Keratinocyte (primary cell): ENCODE data around the gene LIN52. TPM values are rescaled to one million over a fixed set of nuclear protein-coding genes. Genes with fewer than 3 reads are reported as not detected.

Experiments used
- DNase-seq: peaks from one replicate; pipeline ENCODE4 v3.0.0-alpha.2; 2011; ENCODE audit warnings: low read depth, missing footprints, low spot score
- FAIRE-seq: peaks from 2 replicates; lab custom pipeline; 2011; peaks lifted over from hg19 to GRCh38; lab: Jason Lieb, UNC
- H2AFZ ChIP-seq: 2 replicates; pipeline ENCODE4 v1.6.0; 2012; ENCODE audit warnings: low read length, control low read depth, inconsistent platforms; ENCODE audit not compliant: control insufficient read depth
- H3K27ac ChIP-seq: 2 replicates; pipeline ENCODE4 v1.5.1; 2011; ENCODE audit warnings: low read length; ENCODE audit not compliant: control insufficient read depth, insufficient read depth
- H3K27me3 ChIP-seq: 3 replicates; pipeline ENCODE4 v1.6.0; 2011; ENCODE audit warnings: low read length; ENCODE audit not compliant: control insufficient read depth, insufficient read depth; ENCODE audit errors: extremely low read depth
- H3K36me3 ChIP-seq, 2 experiments: 2 replicates in 1 of 2; 3 replicates in 1 of 2; pipeline ENCODE4 v1.5.1; 2011; ENCODE audit warnings: low read length in 2 of 2, mild to moderate bottlenecking in 1 of 2; ENCODE audit not compliant: control insufficient read depth in 2 of 2, insufficient read depth in 2 of 2; ENCODE audit errors: extremely low read depth in 1 of 2
- H3K4me1 ChIP-seq: 3 replicates; pipeline ENCODE4 v1.5.1; 2011; ENCODE audit warnings: low read length; ENCODE audit not compliant: control insufficient read depth, insufficient read depth; ENCODE audit errors: extremely low read depth
- H3K4me2 ChIP-seq: 3 replicates; pipeline ENCODE4 v1.6.0; 2011; ENCODE audit warnings: low read depth, low read length; ENCODE audit not compliant: control insufficient read depth, insufficient read depth; ENCODE audit errors: extremely low read depth
- H3K4me3 ChIP-seq, 3 experiments: fragments of 200-600 bp in 1 of 3; sonication (generic) in 1 of 3; 2 replicates in 2 of 3; 3 replicates in 1 of 3; pipeline ENCODE4 v1.5.1; 2011 to 2016; ENCODE audit warnings: low read length in 3 of 3, mild to moderate bottlenecking in 3 of 3, control low read depth in 2 of 3, inconsistent platforms in 1 of 3, low read depth in 1 of 3, mixed read lengths in 1 of 3, mixed run types in 1 of 3, moderate library complexity in 1 of 3; ENCODE audit not compliant: control insufficient read depth in 2 of 3, insufficient read depth in 2 of 3; ENCODE audit errors: extremely low read depth in 1 of 3
- H3K79me2 ChIP-seq: 2 replicates; pipeline ENCODE4 v1.6.0; 2012; ENCODE audit warnings: low read length; ENCODE audit not compliant: control insufficient read depth, insufficient read depth
- H3K9ac ChIP-seq: 3 replicates; pipeline ENCODE4 v1.6.0; 2011; ENCODE audit warnings: low read length; ENCODE audit not compliant: control insufficient read depth, insufficient read depth; ENCODE audit errors: extremely low read depth
- H3K9me1 ChIP-seq: 3 replicates; pipeline ENCODE4 v1.6.0; 2011; ENCODE audit warnings: low read length; ENCODE audit not compliant: control insufficient read depth, insufficient read depth; ENCODE audit errors: extremely low read depth
- H3K9me3 ChIP-seq: 2 replicates; pipeline ENCODE4 v1.5.1; 2012; ENCODE audit warnings: low read depth, low read length; ENCODE audit not compliant: control insufficient read depth
- H4K20me1 ChIP-seq: 3 replicates; pipeline ENCODE4 v1.6.0; 2011; ENCODE audit warnings: low read length; ENCODE audit not compliant: control insufficient read depth, insufficient read depth; ENCODE audit errors: extremely low read depth
- CTCF ChIP-seq, 3 experiments: IDR thresholded peaks in 1 of 3; conservative IDR thresholded peaks in 1 of 3; optimal IDR thresholded peaks in 1 of 3; 2 replicates in 2 of 3; 3 replicates in 1 of 3; pipeline versions ENCODE3 to v1.5.1; 2011; ENCODE audit warnings: low read length in 3 of 3, mild to moderate bottlenecking in 3 of 3, moderate library complexity in 2 of 3, control low read depth in 1 of 3, inconsistent platforms in 1 of 3; ENCODE audit not compliant: insufficient read depth in 2 of 3; ENCODE audit errors: extremely low read depth in 1 of 3
- EZH2 ChIP-seq: IDR thresholded peaks from one replicate; pipeline ENCODE4 v1.6.1; 2012; ENCODE audit warnings: inconsistent platforms, mild to moderate bottlenecking, low read length, moderate library complexity
- dilution Hi-C: fragments of 300-500 bp; cut with MboI; formaldehyde crosslinking; loops from one replicate; pipeline ENCODE4 v1.7.0; 2020; ENCODE audit warnings: low sequenced_read_pairs; ENCODE audit not compliant: extremely low pct_ligation_motif_present
- polyA plus RNA-seq, 5 experiments: library from polyadenylated mRNA; depleted of rRNA in 3 of 5; stranded (reverse) in 3 of 5; stranded (forward) in 1 of 5; unstranded in 1 of 5; fragments of >200 nt; gene quantifications; 1 replicate in 1 of 5; 2 replicates in 3 of 5; 3 replicates in 1 of 5; pipeline versions ENCODE4 v1.2.1 to v1.2.3, GENCODE V29; 2011 to 2012; ENCODE audit warnings: missing spikeins in 2 of 5, low read depth in 1 of 5, low replicate concordance in 1 of 5

Gene LIN52
- polyA plus RNA-seq, 1 donor (not counting 4 experiments of a cell fraction or from before 2014, with no cell fraction given): 6.8 TPM

- TF ChIP-seq EZH2: no peak
- no peak for TF ChIP-seq CTCF (optimal IDR thresholded peaks at IDR 0.05 in 1 of 3, IDR thresholded peaks at IDR 0.05 in 1 of 3, conservative IDR thresholded peaks at IDR 0.05 in 1 of 3; ENCODE audit: extremely low read depth in 1 of 3, insufficient read depth in 2 of 3, low read length in 3 of 3)
- DNase-seq: no peak
- Histone ChIP-seq H3K4me2 (no peak overlapping the region), H3K27ac (no peak overlapping the region), H2AFZ (no peak overlapping the region), H3K36me3 (peaks cover 0 to 3% of the 10 kb centered on the region in 2 experiments), H3K9ac (no peak overlapping the region), H4K20me1 (no peaks in the 10 kb centered on the region), H3K4me1 (no peaks in the 10 kb centered on the region), H3K4me3 (no peak overlapping the region), H3K9me1 (no peaks in the 10 kb centered on the region), H3K27me3 (no peaks in the 10 kb centered on the region), H3K9me3 (no peaks in the 10 kb centered on the region), H3K79me2 (no peaks in the 10 kb centered on the region)
- dilution Hi-C loops: no loop called here
- no peak for FAIRE-seq
These were observed 110.9 kb downstream of the LIN52 start for GRCh38 chr14:74195623-74196022.

GRCh38 chr14:74198441-74199234 lies 113.9 kb downstream of the LIN52 start:
- TF ChIP-seq EZH2 (no peak), CTCF (optimal IDR thresholded peaks at IDR 0.05 in 1 of 3, IDR thresholded peaks at IDR 0.05 in 1 of 3, conservative IDR thresholded peaks at IDR 0.05 in 1 of 3; ENCODE audit: extremely low read depth in 1 of 3, insufficient read depth in 2 of 3, low read length in 3 of 3) (no peak)
- Histone ChIP-seq H3K36me3 (peaks cover 0 to 3% of the 10 kb centered on the region in 2 experiments), H3K4me1 (no peaks in the 10 kb centered on the region), H4K20me1 (no peaks in the 10 kb centered on the region), H3K9me3 (no peaks in the 10 kb centered on the region), H3K79me2 (no peaks in the 10 kb centered on the region), H3K9me1 (no peaks in the 10 kb centered on the region), H2AFZ (no peak overlapping the region), H3K4me2 (no peak overlapping the region), H3K27me3 (no peaks in the 10 kb centered on the region), H3K9ac (no peak overlapping the region), H3K4me3 (no peak overlapping the region), H3K27ac (no peak overlapping the region)
- dilution Hi-C loops: no loop called here
- no peak for FAIRE-seq
- no peak for DNase-seq
